Stomach (tissue), 9 donors: ENCODE data around the gene SLC26A1. TPM values are rescaled to one million over a fixed set of nuclear protein-coding genes. Genes with fewer than 3 reads are reported as not detected.

ENCODE experiments used
- DNase-seq, 2 donors: peaks; one replicate each; pipeline versions ENCODE4 v3.0.0 to v3.0.0-alpha.2; 2013 to 2019
- H3K27ac ChIP-seq, 5 donors: fragments of 200-600 bp in 4 of 5; sonication (generic) in 4 of 5; one replicate each; pipeline ENCODE4 v1.5.1; 2013 to 2019; ENCODE audit warnings: mild to moderate bottlenecking in 1 of 5, moderate library complexity in 1 of 5
- H3K27me3 ChIP-seq, 3 donors: fragments of 200-600 bp; sonication (generic); one replicate each; pipeline ENCODE4 v1.5.1; 2017 to 2019; ENCODE audit warnings: mixed run types in 1 of 3
- H3K36me3 ChIP-seq, 4 donors: fragments of 200-600 bp; sonication (generic); 1 replicate in 3 of 4; 2 replicates in 1 of 4; pipeline ENCODE4 v1.5.1; 2016 to 2019
- H3K4me1 ChIP-seq, 4 donors: fragments of 200-600 bp; sonication (generic); one replicate each; pipeline ENCODE4 v1.5.1; 2016 to 2019
- H3K4me3 ChIP-seq, 4 donors: fragments of 200-600 bp; sonication (generic) in 3 of 4; one replicate each; pipeline ENCODE4 v1.5.1; 2016 to 2019; ENCODE audit warnings: mild to moderate bottlenecking in 1 of 4
- H3K9me3 ChIP-seq, 4 donors: fragments of 200-600 bp; sonication (generic); one replicate each; pipeline ENCODE4 v1.5.1; 2016 to 2019
- EP300 ChIP-seq: sonication (generic); formaldehyde crosslinking; IDR thresholded peaks from one replicate; pipeline ENCODE4 v1.6.1; 2017; ENCODE audit warnings: antibody characterized with exemption
- POLR2A ChIP-seq, 4 donors: fragments of 450-650 bp; IDR thresholded peaks; one replicate each; pipeline ENCODE4 v1.6.1; 2016; ENCODE audit warnings: antibody characterized with exemption in 4 of 4, control low read depth in 2 of 4, mild to moderate bottlenecking in 1 of 4, moderate library complexity in 1 of 4
- POLR2AphosphoS5 ChIP-seq, 3 donors: sonication (generic); formaldehyde crosslinking; IDR thresholded peaks; one replicate each; pipeline ENCODE4 v1.6.1; 2016; ENCODE audit warnings: antibody characterized with exemption in 3 of 3
- WGBS, 5 donors: extraction: QIAGEN DNeasy Blood & Tissue Kit in 3 of 5; methylation state at CpG; one replicate each; pipeline versions ENCODE4 v1.1.5 to v1.1.7; 2013 to 2018; 5-methylcytosine and 5-hydroxymethylcytosine counted together
- intact Hi-C: fragments of 100-400 bp; cut with DNase I; formaldehyde crosslinking; loops from one replicate; pipeline ENCODE4 v1.15.1; 2023; ENCODE audit warnings: low total_unique reads
- polyA plus RNA-seq, 3 donors: library from polyadenylated mRNA; stranded (reverse); fragments of 200-250 nt; gene quantifications; one replicate each; pipeline ENCODE4 v1.2.3, GENCODE V29; 2013
- total RNA-seq, 5 donors: library from RNA; depleted of rRNA; stranded (reverse); fragments of >200 nt; gene quantifications; one replicate each; pipeline versions ENCODE4 v1.1.0 to v1.2.3, GENCODE V29; 2014 to 2016
- TF ChIP-seq, protein P1 (sequence below), 7 experiments: fragments of 450-650 bp in 4 of 7; fragments of 200-600 bp in 3 of 7; sonication (generic) in 3 of 7; IDR thresholded peaks; one replicate each; pipeline ENCODE4 v1.5.1; 2016 to 2019; ENCODE audit warnings: antibody characterized with exemption in 7 of 7, control low read depth in 2 of 7, mild to moderate bottlenecking in 1 of 7
- donor health status: healthy with polysubstance abuse.
- donor health status: Bipolar disorder and iron deficiency.
- donor health status: healthy.

The SLC26A1 gene
- total and polyA plus RNA-seq, 8 donors = 0.18 to 8.9 (median 3.5) TPM; not detected in 3

DNA sequence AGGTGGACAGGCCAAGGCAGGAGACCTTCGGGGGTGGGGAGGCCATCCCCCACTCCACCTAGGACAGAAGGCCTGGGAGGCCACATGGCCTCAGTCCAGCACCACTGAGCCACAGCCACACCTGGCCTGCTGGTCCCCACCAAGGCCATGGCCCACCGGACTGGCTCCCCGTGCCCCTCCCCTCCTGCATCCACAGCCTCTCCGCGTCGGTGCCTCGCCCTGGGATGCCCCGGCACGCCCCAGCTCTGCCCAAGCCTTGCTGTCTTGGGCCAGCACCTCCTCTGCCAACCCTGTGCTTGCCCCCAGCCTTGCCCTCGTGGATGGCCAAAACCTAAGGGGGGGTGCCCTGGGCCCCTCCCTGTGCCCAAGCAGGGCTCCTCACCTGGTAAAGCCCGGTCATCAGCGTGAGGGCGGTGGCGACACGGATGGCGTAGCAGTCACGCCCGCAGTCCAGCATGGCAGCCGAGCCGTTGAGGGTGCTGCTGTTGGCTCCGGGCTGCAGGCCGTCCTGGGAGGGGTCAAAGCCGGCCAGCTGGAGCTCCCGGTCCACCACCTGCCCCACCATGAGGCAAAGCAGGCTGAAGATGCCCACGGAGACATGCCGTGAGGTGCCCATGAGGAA, 2.3 kb downstream of the SLC26A1 start:
- H3K27me3 ChIP-seq = peaks cover 0 to 5% (median 0%) of the 10 kb centered on the region in 3 donors
- H3K36me3 ChIP-seq = peaks cover 0 to 33% (median 21%) of the 10 kb centered on the region in 4 donors
- peaks cover 36 to 56% (median 52%) of the 10 kb centered on the region in 4 donors for H3K4me1 ChIP-seq
- H3K27ac ChIP-seq = peak overlapping the region in 1 of 5 donors; percentile 96
- no peak for DNase-seq
- intact Hi-C loops = no loop called here
- 87 to 89% (median 89%) methylated on average over 21 to 26 of the region's 26 CpGs for WGBS, 5 donors
- H3K9me3 ChIP-seq = no peaks in the 10 kb centered on the region
- TF ChIP-seq, protein P1, sequence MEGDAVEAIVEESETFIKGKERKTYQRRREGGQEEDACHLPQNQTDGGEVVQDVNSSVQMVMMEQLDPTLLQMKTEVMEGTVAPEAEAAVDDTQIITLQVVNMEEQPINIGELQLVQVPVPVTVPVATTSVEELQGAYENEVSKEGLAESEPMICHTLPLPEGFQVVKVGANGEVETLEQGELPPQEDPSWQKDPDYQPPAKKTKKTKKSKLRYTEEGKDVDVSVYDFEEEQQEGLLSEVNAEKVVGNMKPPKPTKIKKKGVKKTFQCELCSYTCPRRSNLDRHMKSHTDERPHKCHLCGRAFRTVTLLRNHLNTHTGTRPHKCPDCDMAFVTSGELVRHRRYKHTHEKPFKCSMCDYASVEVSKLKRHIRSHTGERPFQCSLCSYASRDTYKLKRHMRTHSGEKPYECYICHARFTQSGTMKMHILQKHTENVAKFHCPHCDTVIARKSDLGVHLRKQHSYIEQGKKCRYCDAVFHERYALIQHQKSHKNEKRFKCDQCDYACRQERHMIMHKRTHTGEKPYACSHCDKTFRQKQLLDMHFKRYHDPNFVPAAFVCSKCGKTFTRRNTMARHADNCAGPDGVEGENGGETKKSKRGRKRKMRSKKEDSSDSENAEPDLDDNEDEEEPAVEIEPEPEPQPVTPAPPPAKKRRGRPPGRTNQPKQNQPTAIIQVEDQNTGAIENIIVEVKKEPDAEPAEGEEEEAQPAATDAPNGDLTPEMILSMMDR (IDR thresholded peaks at IDR 0.05) = no peak
- no peak for TF ChIP-seq EP300
- TF ChIP-seq POLR2AphosphoS5 (IDR thresholded peaks at IDR 0.05) = no peak
- no peak for TF ChIP-seq POLR2A (IDR thresholded peaks at IDR 0.05)
- no peak overlapping the region for H3K4me3 ChIP-seq

DNA sequence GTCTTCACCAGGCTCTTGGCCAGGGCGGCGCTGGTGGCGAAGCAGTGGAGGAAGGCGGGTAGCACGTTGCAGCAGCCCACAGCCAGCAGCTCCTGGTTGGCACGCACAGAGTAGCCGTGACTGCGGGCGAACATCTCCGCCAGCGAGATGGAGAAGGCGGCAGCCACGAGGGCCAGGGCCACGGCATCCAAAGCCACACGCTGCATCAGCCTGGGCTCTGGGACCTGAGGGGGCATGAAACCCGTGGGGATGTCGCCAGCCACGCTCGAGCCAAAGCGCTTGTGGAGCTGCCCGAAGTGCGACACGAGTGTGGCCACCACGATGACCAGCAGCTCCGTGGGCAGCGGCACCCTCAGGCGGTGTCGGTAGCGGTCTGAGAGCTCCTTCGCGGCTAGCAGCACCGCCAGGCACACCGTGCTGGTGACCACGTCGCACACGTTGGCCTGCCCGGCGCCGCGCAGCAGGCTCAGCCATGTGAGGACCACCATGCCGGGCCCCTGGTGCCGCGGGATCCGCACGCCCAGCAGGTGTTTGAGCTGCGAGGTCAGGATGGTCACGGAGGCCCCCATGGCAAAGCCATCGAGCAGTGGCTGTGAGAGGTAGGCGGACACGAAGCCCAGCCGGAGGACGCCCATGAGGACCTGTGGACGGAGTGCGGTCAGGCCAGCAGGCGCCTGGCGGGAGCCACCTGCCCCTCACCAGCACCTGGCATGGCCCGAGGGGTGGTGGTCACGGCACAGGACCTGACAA, 3.3 kb downstream of the SLC26A1 start:
- TF ChIP-seq EP300 (no peak), POLR2A (IDR thresholded peaks at IDR 0.05) (no peak), POLR2AphosphoS5 (IDR thresholded peaks at IDR 0.05) (no peak)
- Histone ChIP-seq H3K4me3 (no peak overlapping the region), H3K36me3 (peaks cover 0 to 33% (median 21%) of the 10 kb centered on the region in 4 donors), H3K27me3 (no peaks in the 10 kb centered on the region), H3K4me1 (peaks cover 46 to 66% (median 61%) of the 10 kb centered on the region in 4 donors), H3K9me3 (no peaks in the 10 kb centered on the region), H3K27ac (no peak overlapping the region)
- WGBS, 5 donors = 94 to 96% (median 95%) methylated on average over 45 to 58 of the region's 58 CpGs
- DNase-seq = no peak
- intact Hi-C loops = no loop called here

DNA sequence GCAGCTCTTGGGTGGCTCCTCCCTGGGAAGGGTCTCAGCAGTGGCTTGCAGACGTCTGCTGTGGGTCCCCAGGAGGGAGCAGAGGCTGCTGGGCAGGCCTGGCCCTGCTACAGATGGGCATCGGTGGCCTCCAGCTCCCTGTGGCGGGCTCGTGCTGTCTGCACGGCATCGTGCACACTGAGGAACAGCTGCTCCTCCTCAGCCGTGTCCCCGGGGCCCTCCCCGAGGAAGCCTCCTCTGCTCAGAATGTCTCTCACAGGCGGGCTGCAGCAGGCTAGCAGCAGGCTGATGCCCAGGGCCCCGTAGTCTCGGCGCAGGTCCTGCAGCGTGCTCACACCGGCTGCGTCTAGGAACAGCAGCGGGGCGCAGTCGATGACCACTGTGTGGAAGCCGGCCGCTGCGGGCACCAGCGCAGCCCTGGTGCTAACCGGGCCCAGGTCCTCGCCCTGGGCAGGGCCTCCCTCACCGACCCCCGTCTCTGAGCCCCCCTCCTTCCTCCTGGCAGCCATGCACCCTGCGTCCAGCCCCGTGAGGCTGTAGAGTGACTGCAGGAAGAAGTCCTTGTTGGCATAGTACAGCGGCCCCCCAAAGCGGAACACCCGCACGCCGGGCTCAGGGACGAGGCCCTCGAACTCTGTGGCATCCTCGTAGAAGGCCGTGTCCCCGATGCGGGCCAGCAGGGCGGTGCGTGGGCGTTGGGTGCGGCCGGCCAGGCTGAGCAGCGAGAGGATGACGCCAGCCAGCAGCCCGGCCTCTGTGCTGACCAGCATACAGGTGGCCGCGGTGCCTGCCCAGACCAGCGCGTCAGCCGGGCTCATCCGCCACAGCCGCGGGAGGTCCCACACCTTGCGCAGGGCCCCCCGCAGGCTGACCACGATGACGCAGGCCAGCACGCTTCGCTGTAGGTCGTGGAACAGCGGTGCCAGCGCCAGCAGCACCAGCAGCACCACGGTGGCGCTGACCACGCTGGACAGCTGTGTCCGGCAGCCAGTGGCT, 4.2 kb downstream of the SLC26A1 start:
- H3K4me1 ChIP-seq = peaks cover 48 to 70% (median 66%) of the 10 kb centered on the region in 4 donors
- no peak overlapping the region for H3K27ac ChIP-seq
- no peak for DNase-seq
- 90 to 93% (median 91%) methylated on average over 37 to 69 of the region's 69 CpGs for WGBS, 5 donors
- no peaks in the 10 kb centered on the region for H3K9me3 ChIP-seq
- no peak overlapping the region for H3K4me3 ChIP-seq
- H3K36me3 ChIP-seq = peaks cover 0 to 33% (median 21%) of the 10 kb centered on the region in 4 donors
- intact Hi-C loops = no loop called here
- no peak for TF ChIP-seq POLR2A (IDR thresholded peaks at IDR 0.05)
- no peak for TF ChIP-seq EP300
- no peak for TF ChIP-seq POLR2AphosphoS5 (IDR thresholded peaks at IDR 0.05)
- TF ChIP-seq, protein P1 (IDR thresholded peaks at IDR 0.05) = no peak
- no peaks in the 10 kb centered on the region for H3K27me3 ChIP-seq

DNA sequence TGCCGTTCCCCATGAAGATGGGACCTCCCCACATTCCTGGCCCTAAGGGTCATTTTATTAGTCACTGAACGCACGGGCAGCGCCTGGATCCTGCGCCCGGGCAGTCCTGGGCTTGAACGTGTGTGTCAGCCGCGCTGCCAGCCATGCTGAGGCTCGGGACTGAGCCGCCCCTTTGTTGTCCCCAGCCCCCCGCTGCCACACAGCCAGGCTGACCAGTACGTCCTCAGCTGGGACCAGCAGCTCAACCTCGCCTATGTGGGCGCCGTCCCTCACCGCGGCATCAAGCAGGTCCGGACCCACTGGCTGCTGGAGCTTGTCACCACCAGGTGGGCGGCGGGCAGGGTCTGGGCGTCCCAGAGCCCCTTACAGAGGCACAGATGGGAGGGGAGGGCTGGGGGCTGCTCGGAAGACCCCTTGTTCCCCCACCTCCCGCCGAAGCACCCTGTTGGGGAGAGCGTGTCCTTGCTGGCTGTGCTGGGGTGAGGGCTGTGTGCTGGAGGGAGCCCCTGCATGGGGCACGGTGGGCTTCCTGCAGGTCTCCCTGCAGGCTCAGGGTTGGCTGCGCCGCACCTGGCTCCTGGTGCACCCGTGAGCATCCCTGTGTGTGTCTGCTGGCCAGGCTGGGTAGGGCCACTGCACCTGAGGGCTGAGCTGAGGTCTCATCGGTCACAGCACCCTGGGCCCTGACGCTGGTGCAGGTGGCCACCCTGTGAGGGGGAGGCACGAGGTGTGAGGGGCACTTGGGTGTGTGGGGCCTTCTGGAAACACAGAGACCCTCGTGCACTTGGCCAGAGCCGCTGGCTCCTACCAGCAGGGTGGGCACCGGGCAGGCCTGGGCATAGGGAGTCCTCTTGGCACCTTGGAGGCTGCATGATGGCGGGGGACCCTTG, 5.3 kb downstream of the SLC26A1 start:
- no peak for DNase-seq
- peak in 1 of 3 donors; percentile 2 for TF ChIP-seq POLR2AphosphoS5 (IDR thresholded peaks at IDR 0.05)
- no peak for TF ChIP-seq POLR2A (IDR thresholded peaks at IDR 0.05)
- TF ChIP-seq EP300 = no peak
- TF ChIP-seq, protein P1 (IDR thresholded peaks at IDR 0.05) = no peak
- Histone ChIP-seq H3K9me3 (no peaks in the 10 kb centered on the region), H3K4me1 (peaks cover 41 to 63% (median 55%) of the 10 kb centered on the region in 4 donors), H3K36me3 (peaks cover 0 to 33% (median 21%) of the 10 kb centered on the region in 4 donors), H3K27me3 (no peaks in the 10 kb centered on the region), H3K4me3 (peak overlapping the region; percentile 65 to 96 (median 82)), H3K27ac (peak overlapping the region; percentile 72 to 89 (median 75))
- intact Hi-C loops = no loop called here
- WGBS, 5 donors = 46 to 65% (median 58%) methylated on average over 10 to 37 of the region's 37 CpGs
